PC-3 (cell line): ENCODE measurements around the gene YTHDC1.

Experiments used
- EZH2 ChIP-seq: fragments of 300-600 bp; sonication (generic); IDR thresholded peaks from one replicate; pipeline ENCODE4 v1.6.1; 2017; ENCODE audit warnings: antibody characterized with exemption, mild to moderate bottlenecking, low read length; ENCODE audit not compliant: unreplicated experiment
- EZH2phosphoT487 ChIP-seq: fragments of 300-600 bp; sonication (generic); IDR thresholded peaks from 2 replicates; pipeline ENCODE4 v1.6.1; 2018; ENCODE audit warnings: mild to moderate bottlenecking, antibody characterized with exemption, low read length, borderline replicate concordance
- TF ChIP-seq, protein P1 (sequence below): fragments of 300-600 bp; sonication (generic); conservative IDR thresholded peaks from 2 replicates; pipeline ENCODE4 v1.5.1; 2017; ENCODE audit warnings: antibody characterized with exemption, low read depth, mild to moderate bottlenecking, low read length

DNA sequence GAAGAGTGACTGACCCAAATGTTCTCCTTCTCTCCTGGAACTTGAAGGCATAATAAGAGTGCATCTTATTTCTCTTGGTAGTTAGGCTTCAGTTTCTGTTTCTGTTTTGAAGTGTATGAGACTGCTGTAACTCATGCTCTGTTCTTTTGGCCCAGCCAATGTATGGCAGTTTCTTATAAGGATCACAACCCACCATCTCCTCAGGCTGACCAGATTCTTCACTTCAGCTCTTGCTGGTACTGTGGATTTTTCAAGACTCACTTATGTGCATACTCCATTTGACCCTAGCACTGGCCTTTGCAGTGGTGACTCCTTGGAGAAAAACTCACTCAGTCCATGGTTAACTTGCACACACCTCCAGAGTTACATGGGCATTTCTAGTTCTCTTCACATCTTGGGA lies 9.6 kb upstream of the YTHDC1 start:
- TF ChIP-seq, protein P1, sequence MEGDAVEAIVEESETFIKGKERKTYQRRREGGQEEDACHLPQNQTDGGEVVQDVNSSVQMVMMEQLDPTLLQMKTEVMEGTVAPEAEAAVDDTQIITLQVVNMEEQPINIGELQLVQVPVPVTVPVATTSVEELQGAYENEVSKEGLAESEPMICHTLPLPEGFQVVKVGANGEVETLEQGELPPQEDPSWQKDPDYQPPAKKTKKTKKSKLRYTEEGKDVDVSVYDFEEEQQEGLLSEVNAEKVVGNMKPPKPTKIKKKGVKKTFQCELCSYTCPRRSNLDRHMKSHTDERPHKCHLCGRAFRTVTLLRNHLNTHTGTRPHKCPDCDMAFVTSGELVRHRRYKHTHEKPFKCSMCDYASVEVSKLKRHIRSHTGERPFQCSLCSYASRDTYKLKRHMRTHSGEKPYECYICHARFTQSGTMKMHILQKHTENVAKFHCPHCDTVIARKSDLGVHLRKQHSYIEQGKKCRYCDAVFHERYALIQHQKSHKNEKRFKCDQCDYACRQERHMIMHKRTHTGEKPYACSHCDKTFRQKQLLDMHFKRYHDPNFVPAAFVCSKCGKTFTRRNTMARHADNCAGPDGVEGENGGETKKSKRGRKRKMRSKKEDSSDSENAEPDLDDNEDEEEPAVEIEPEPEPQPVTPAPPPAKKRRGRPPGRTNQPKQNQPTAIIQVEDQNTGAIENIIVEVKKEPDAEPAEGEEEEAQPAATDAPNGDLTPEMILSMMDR = no peak
- TF ChIP-seq EZH2 (no peak), EZH2phosphoT487 (no peak)
